Chondrocyte (in vitro differentiated cells): ENCODE measurements around the gene MCU. TPM values are rescaled to one million over a fixed set of nuclear protein-coding genes. Genes with fewer than 3 reads are reported as not detected.

Source experiments
- DNase-seq: peaks from one replicate; pipeline ENCODE4 v3.0.0; 2021; ENCODE audit warnings: mixed read lengths, low spot score
- H3K27ac Mint-ChIP-seq: one replicate; pipeline ENCODE4 v1.8.0; 2021; ENCODE audit warnings: mild to moderate bottlenecking, moderate library complexity, mixed read lengths; ENCODE audit not compliant: unreplicated experiment
- H3K27me3 Mint-ChIP-seq: 2 replicates; pipeline ENCODE4 v1.8.0; 2021; ENCODE audit warnings: low read depth, mixed read lengths
- H3K36me3 Mint-ChIP-seq: 2 replicates; pipeline ENCODE4 v1.8.0; 2021; ENCODE audit warnings: low read depth, mixed read lengths
- H3K4me1 Mint-ChIP-seq: 2 replicates; pipeline ENCODE4 v1.8.0; 2021; ENCODE audit warnings: low read depth, mild to moderate bottlenecking, mixed read lengths
- H3K4me3 Mint-ChIP-seq: one replicate; pipeline ENCODE4 v1.8.0; 2021; ENCODE audit warnings: mild to moderate bottlenecking, moderate library complexity, mixed read lengths; ENCODE audit not compliant: unreplicated experiment
- H3K9me3 Mint-ChIP-seq: 2 replicates; pipeline ENCODE4 v1.8.0; 2021; ENCODE audit warnings: low read depth, mixed read lengths
- total RNA-seq: library from RNA; stranded (reverse); gene quantifications from 3 replicates; pipeline ENCODE4 v1.2.1, GENCODE V29; 2021
- TF ChIP-seq, protein P1 (sequence below): fragments of 200-600 bp; sonication (generic); IDR thresholded peaks from 2 replicates; pipeline ENCODE4 v1.5.0; 2021; ENCODE audit warnings: antibody characterized with exemption, mild to moderate bottlenecking, moderate library complexity

The MCU gene
- total RNA-seq, 1 donor from 2014 or later, result 51.8 TPM

DNA sequence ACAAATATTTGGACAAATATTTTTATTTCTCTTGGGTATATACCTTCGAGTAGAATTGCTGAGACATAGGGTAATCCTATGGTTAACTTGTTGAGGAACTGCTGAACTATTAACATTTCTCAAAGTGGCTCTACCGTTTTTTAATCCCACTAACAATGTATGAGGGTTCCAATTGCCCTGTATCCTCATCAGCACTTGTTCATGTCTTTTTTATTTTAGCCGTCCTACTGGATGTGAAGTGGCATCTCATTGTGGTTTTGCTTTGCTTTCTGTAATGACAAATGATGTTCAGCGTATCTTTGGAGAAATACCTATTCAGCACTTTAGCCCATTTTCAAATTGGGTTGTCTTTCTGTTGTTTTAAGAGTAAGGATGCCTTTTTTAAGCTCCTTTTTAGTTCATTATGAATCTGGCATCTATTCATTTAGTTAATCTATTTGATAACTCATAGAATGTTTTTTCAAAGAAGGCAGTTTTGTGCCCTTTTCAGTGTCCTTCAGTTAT, 40.0 kb downstream of the MCU start:
- no peak for DNase-seq
- Mint-ChIP-seq H3K27me3 (no peaks in the 10 kb centered on the region), H3K4me3 (no peak overlapping the region), H3K9me3 (no peaks in the 10 kb centered on the region), H3K36me3 (peaks cover 1% of the 10 kb centered on the region), H3K4me1 (peaks cover 56% of the 10 kb centered on the region), H3K27ac (no peak overlapping the region)
- TF ChIP-seq, protein P1, sequence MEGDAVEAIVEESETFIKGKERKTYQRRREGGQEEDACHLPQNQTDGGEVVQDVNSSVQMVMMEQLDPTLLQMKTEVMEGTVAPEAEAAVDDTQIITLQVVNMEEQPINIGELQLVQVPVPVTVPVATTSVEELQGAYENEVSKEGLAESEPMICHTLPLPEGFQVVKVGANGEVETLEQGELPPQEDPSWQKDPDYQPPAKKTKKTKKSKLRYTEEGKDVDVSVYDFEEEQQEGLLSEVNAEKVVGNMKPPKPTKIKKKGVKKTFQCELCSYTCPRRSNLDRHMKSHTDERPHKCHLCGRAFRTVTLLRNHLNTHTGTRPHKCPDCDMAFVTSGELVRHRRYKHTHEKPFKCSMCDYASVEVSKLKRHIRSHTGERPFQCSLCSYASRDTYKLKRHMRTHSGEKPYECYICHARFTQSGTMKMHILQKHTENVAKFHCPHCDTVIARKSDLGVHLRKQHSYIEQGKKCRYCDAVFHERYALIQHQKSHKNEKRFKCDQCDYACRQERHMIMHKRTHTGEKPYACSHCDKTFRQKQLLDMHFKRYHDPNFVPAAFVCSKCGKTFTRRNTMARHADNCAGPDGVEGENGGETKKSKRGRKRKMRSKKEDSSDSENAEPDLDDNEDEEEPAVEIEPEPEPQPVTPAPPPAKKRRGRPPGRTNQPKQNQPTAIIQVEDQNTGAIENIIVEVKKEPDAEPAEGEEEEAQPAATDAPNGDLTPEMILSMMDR, result no peak

DNA sequence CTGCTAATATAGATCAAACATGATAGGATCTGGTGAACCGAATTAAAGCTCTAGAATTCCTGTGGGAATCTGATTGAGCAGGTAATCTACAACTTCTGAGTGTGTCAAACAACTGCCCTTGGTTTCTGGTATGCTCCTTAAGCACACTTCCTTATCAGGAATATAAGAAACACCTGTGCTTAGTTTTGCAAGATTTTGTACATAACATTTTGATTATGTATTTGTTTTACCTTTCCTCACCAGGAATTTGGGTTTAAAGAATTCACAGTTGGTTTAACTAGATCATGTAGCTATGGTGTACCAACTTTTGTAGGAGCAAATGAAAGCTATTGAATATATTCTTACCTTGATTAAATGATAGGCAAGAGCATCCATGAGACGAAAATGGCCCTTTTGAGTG, 40.6 kb downstream of the MCU start:
- TF ChIP-seq, protein P1, result no peak
- no peak overlapping the region for H3K27ac Mint-ChIP-seq
- no peak overlapping the region for H3K4me3 Mint-ChIP-seq
- DNase-seq, result no peak
- no peaks in the 10 kb centered on the region for H3K9me3 Mint-ChIP-seq
- H3K27me3 Mint-ChIP-seq, result no peaks in the 10 kb centered on the region
- H3K36me3 Mint-ChIP-seq, result no peaks in the 10 kb centered on the region
- H3K4me1 Mint-ChIP-seq, result peaks cover 56% of the 10 kb centered on the region

DNA sequence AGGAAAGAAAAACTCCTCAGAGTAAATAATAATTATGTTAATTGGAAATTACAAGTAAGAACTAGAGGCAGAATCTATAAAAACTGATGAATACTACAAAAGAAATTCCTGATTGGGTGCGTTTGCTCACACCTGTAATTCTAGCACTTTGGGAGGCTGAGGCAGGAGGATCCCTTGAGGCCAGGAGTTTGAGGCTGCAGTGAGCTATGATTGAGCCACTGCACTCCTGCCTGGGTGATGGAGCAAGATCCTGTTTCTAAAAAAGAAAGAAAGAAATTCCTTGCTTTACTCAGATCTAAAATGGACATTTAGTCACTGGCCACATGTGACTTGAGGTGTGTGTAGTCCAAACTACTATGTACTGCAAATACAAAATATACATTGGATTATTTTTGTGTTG, 42.0 kb downstream of the MCU start:
- Mint-ChIP-seq H3K27ac (no peak overlapping the region), H3K4me1 (peaks cover 57% of the 10 kb centered on the region), H3K27me3 (no peaks in the 10 kb centered on the region), H3K9me3 (no peaks in the 10 kb centered on the region), H3K4me3 (no peak overlapping the region), H3K36me3 (no peaks in the 10 kb centered on the region)
- TF ChIP-seq, protein P1, result no peak
- DNase-seq, result no peak

DNA sequence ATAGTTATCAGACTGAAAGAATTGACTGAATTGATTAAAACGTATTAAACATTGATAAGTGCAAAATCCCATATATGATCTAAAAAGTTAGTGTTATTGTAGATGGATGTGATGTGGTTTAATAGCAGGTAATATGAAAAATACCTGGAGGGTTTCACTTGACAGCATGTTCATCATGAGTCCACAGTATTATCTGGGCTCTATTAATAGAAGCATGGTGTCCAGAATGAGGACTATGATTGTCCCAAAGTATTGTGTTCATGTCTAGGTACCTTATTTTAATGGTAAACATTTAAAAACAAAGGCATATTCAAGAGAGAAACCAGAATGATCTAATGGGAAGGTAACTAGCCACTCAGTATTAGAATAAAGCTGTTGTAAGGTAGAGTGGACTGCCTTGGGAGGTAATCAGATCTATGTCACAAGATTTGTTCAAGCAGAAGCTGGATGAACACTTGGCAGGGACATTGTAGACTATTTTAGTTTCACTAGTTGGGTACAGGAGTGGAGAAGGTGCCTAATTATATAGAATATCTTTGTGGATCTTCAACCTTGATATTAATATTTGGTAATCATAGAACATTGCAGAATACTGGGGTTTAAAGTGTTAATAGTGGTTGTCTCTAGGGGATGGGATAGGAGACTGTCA, 43.5 kb downstream of the MCU start:
- Mint-ChIP-seq H3K27me3 (no peaks in the 10 kb centered on the region), H3K4me1 (peaks cover 62% of the 10 kb centered on the region), H3K36me3 (no peaks in the 10 kb centered on the region), H3K9me3 (no peaks in the 10 kb centered on the region), H3K27ac (peak overlapping the region; percentile 17), H3K4me3 (no peak overlapping the region)
- DNase-seq, result no peak
- TF ChIP-seq, protein P1, result no peak

DNA sequence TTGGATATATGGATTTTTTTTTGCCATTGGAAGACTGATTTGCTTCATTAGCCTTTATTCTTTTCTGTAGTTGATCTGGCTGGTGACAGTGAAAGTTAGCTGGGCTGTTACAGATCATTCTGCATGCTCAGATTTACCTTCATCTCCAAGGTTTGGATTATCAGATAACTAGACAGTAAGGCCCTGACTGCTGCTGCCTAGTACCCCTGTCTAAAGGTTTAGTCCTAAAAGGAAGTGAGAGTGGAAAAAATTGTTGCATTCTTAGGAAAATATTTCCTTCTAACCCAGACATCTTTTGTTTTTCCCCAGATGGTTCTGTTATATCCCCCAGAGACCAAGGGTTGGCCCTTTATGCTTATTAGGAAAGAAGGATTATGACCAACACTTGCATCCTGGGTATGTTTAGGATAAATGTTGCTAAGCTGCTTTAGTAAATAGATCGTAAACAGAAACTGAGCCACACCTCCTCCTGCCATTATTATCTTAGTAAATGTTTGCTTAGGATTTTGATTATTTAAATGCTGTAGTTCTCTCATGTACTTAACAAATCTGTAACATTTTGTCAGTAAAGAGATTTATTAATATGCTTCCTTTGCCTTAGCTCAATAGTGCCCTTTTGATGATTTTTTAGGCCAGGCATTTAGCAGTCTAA, 44.4 kb downstream of the MCU start:
- no peak for DNase-seq
- Mint-ChIP-seq H3K9me3 (no peaks in the 10 kb centered on the region), H3K27me3 (no peaks in the 10 kb centered on the region), H3K36me3 (no peaks in the 10 kb centered on the region), H3K4me1 (peaks cover 62% of the 10 kb centered on the region), H3K4me3 (no peak overlapping the region), H3K27ac (peak overlapping the region; percentile 91)
- TF ChIP-seq, protein P1, result no peak
